Activated CD4-positive, alpha-beta memory T cell treated with anti-CD3 and anti-CD28 coated beads, Interleukin-2, amount 10 ng/mL, durations not matched to agents 7 days and 5 days (primary cell): ENCODE results near the gene ITM2B. TPM values are rescaled to one million over a fixed set of nuclear protein-coding genes. Genes with fewer than 3 reads are reported as not detected.
"Not testable (repeated sequence)": the region's sequence is repeated elsewhere in the genome, so short reads cannot be mapped to it uniquely, and the experiment has no call there.

Experiments used
- CTCF ChIA-PET: fragments of 350-600 bp; sonication (Branson Sonifier 250); formaldehyde crosslinking; loops from one replicate; lab custom pipeline; 2021; ENCODE audit warnings: antibody characterized with exemption, inconsistent platforms; lab: Charles Lee
- POLR2A ChIA-PET: fragments of 350-600 bp; sonication (Branson Sonifier 250); formaldehyde crosslinking; loops from one replicate; lab custom pipeline; 2021; ENCODE audit warnings: antibody characterized with exemption; lab: Charles Lee
- DNase-seq: peaks from one replicate; pipeline ENCODE4 v3.0.0-alpha.2; 2020
- H3K27ac Mint-ChIP-seq: one replicate; pipeline ENCODE4 v1.8.0; 2021; ENCODE audit warnings: mild to moderate bottlenecking, mixed read lengths
- H3K27me3 Mint-ChIP-seq: one replicate; pipeline ENCODE4 v1.8.0; 2021; ENCODE audit warnings: mixed read lengths
- H3K36me3 Mint-ChIP-seq: one replicate; pipeline ENCODE4 v1.8.0; 2021; ENCODE audit warnings: low read depth, mixed read lengths
- H3K4me1 Mint-ChIP-seq: one replicate; pipeline ENCODE4 v1.8.0; 2021; ENCODE audit warnings: mixed read lengths
- H3K4me3 Mint-ChIP-seq: one replicate; pipeline ENCODE4 v1.8.0; 2021; ENCODE audit warnings: mild to moderate bottlenecking, mixed read lengths
- H3K9me3 Mint-ChIP-seq: one replicate; pipeline ENCODE4 v1.8.0; 2021; ENCODE audit warnings: mixed read lengths
- total RNA-seq, 2 experiments: library from RNA; stranded (reverse); gene quantifications; one replicate each; pipeline ENCODE4 v1.2.3, GENCODE V29; 2021

Gene ITM2B
- total RNA-seq, 2 experiments from 2014 or later = 226 to 227 TPM

DNA sequence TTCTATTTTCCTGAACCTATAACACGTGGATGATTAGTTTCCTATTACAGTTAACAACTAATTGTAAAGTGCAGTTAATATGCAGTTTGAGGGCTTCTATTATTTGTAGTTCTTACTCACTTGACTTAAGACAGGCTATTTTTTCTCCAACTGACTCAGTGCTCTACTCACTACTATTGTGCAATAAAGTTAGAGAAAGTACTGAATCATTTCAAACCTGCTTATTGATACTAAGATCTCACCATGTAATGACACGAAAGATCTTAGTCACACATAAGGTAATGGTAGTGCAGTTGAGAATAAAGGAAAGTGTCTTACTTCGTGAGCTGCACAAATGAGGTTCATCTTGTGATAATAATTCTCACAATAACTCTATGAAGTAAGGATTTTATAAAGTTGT, 22.8 kb upstream of the ITM2B start:
- ChIA-PET POLR2A (interaction anchor here (0.7 kb wide), 1 partner anchor 11 kb away, joined by 5 read pairs; no protein-coding TSS in a partner anchor), CTCF (no interaction called here)
- H3K9me3 Mint-ChIP-seq = peaks cover 8% of the 10 kb centered on the region

GRCh38 chr13:48214519-48215121, 18.4 kb upstream of the ITM2B start:
- Mint-ChIP-seq H3K9me3 (peaks cover 12% of the 10 kb centered on the region), H3K4me3 (no peak overlapping the region), H3K4me1 (peaks cover 16% of the 10 kb centered on the region), H3K27ac (no peak overlapping the region), H3K27me3 (peaks cover 32% of the 10 kb centered on the region), H3K36me3 (peaks cover 12% of the 10 kb centered on the region)
- ChIA-PET CTCF (no interaction called here), POLR2A (no interaction called here)
- DNase-seq = peak; percentile 39

More for the DNA sequence above, 22.8 kb upstream of the ITM2B start:
- Mint-ChIP-seq H3K27me3 (peaks cover 42% of the 10 kb centered on the region), H3K4me3 (no peak overlapping the region), H3K27ac (no peak overlapping the region), H3K4me1 (peaks cover 15% of the 10 kb centered on the region), H3K36me3 (peaks cover 6% of the 10 kb centered on the region)
- no peak for DNase-seq

DNA sequence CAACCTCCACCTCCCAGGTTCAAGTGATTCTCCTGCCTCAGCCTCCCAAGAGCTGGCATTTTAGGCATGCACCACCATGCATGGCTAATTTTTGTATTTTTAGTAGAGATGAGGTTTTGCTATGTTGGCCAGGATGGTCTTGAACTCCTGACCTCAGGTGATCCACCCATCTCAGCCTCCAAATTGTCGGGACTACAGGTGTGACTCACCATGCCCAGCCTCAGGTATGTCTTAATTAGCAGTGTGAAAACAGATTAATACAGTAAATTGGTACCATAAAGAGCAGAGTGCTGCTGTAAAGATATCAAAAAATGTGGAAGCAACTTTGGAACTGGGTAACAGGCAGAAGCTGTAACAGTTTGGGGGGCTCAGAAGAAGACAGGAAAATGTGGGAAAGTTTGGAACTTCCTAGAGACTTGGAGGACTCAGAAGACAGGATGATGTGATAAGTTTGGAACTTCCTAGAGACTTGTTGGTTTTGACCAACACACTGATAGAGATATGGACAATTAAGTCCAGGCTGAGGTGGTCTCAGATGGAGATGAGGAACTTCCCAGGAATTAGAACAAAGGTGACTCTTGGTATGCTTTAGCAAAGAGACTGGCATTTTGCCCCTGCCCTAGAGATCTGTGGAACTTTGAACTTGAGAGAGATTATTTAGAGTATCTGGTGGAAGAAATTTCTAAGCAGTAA, 17.3 kb upstream of the ITM2B start:
- H3K27ac Mint-ChIP-seq, CTCF ChIA-PET, POLR2A ChIA-PET, H3K4me3 Mint-ChIP-seq, DNase-seq: not testable (repeated sequence)
- Mint-ChIP-seq H3K4me1 (peaks cover 20% of the 10 kb centered on the region), H3K9me3 (peaks cover 12% of the 10 kb centered on the region), H3K27me3 (peaks cover 36% of the 10 kb centered on the region), H3K36me3 (peaks cover 18% of the 10 kb centered on the region)

- peaks cover 12% of the 10 kb centered on the region for H3K9me3 Mint-ChIP-seq
- H3K27me3 Mint-ChIP-seq = peaks cover 36% of the 10 kb centered on the region
- peaks cover 26% of the 10 kb centered on the region for H3K4me1 Mint-ChIP-seq
- no peak overlapping the region for H3K4me3 Mint-ChIP-seq
- ChIA-PET POLR2A (no interaction called here), CTCF (no interaction called here)
- DNase-seq = no peak
- H3K27ac Mint-ChIP-seq = no peak overlapping the region
- peaks cover 18% of the 10 kb centered on the region for H3K36me3 Mint-ChIP-seq
Measured at GRCh38 chr13:48216204-48216711, 16.7 kb upstream of the ITM2B start.

DNA sequence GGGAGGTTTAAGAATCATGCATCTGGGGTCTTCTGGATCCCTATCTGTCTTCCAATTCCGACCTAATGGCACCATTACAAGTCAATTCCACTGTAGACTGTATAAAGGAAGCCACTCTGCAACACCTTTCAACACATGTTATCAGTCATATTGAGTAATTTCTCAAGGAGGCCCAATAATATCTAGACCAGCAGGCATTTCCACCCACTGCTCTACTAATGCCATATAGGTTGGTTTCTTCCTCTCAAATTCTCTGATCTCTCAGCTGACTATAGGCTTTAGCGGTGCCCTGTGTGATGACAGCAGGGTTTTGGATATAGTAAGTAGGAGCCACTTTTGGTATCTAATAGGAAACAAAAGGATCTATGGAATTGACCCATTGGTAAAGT, 12.4 kb upstream of the ITM2B start:
- no peak for DNase-seq
- ChIA-PET CTCF (interaction anchor here (0.9 to 2.7 kb wide), 4 partner anchors 12 to 182 kb away, joined by 3 to 16 read pairs (median 5); partner anchors contain the start of genes ITM2B and NUDT15), POLR2A (interaction anchor here (1.0 to 3.1 kb wide), 11 partner anchors 10 to 183 kb away, joined by 3 to 46 read pairs (median 6); partner anchors contain the start of genes ITM2B, NUDT15 and RB1)
- Mint-ChIP-seq H3K36me3 (peaks cover 21% of the 10 kb centered on the region), H3K4me1 (peaks cover 34% of the 10 kb centered on the region), H3K9me3 (peaks cover 12% of the 10 kb centered on the region), H3K27ac (peak overlapping the region; percentile 70), H3K27me3 (peaks cover 30% of the 10 kb centered on the region), H3K4me3 (peak overlapping the region; percentile 41)

DNA sequence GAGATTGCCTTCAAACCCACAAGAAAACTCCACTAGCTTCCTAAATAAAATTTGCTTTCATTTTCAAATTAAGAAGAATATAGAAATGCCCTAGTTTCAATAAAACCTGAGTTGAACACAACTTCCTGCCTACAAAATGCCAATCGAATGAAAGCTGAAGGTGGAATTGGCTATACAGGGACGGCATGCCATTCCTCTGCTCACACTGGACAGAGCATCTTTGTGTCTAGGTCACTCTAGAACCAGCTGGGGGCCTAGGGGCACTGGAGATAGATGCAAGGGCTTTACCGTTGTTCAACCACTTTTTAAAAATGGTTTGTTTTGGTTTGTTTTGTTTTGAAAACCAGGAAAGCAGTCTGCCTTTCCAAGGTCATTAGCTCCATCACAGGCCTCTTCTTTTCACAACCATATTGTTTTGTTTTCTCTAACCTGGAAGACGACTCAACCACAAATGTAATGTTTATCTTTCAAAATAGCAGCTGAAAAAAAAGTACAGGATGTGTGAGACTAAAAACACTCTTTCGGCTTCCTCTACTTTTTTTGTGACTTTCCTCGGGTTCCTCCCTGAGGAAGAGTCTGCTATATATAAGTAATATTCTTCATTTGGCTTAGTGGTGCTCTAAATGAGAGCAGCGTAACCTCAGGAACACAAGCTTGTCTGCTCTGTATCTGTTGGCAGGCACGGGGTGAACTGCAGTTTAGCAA, 11.9 kb upstream of the ITM2B start:
- peak overlapping the region; percentile 41 for H3K4me3 Mint-ChIP-seq
- H3K27me3 Mint-ChIP-seq = peaks cover 28% of the 10 kb centered on the region
- H3K4me1 Mint-ChIP-seq = peaks cover 34% of the 10 kb centered on the region
- peaks cover 16% of the 10 kb centered on the region for H3K36me3 Mint-ChIP-seq
- POLR2A ChIA-PET = interaction anchor here (1.0 to 3.1 kb wide), 11 partner anchors 11 to 183 kb away, joined by 3 to 46 read pairs (median 6); partner anchors contain the start of genes ITM2B, NUDT15 and RB1
- H3K9me3 Mint-ChIP-seq = peaks cover 9% of the 10 kb centered on the region
- CTCF ChIA-PET = interaction anchor here (0.9 to 2.7 kb wide), 5 partner anchors 12 to 548 kb away, joined by 3 to 16 read pairs (median 4); partner anchors contain the start of genes ITM2B and NUDT15
- DNase-seq = no peak
- H3K27ac Mint-ChIP-seq = peak overlapping the region; percentile 70

DNA sequence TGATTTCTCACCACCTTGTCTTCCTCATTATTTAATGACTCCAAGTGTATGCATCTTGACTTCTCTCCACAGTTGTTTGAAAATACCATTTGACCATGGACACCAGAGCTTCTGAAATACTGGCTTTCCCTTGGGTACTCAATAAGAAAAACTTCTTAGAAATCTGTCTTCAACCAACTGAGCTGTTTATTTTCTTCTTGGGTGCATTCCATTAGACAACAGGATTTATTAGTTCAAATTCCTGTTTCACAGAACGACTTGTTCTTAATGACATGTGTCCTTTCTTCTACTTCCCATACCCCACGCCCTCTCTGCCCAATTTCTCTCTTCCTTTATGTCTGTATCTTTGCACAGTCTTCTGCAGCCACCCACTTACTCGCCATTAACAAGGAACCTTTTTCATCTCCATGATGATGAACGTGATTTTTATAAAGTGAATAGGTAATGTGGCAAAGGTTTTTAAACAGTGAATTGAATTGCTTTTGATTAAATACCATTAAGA, 11.3 kb upstream of the ITM2B start:
- ChIA-PET POLR2A (interaction anchor here (1.0 to 3.1 kb wide), 10 partner anchors 11 to 184 kb away, joined by 3 to 46 read pairs (median 6); partner anchors contain the start of genes ITM2B, NUDT15 and RB1), CTCF (interaction anchor here (1.0 to 2.7 kb wide), 4 partner anchors 11 to 547 kb away, joined by 3 to 16 read pairs (median 4); partner anchors contain the start of gene ITM2B)
- H3K4me1 Mint-ChIP-seq = peaks cover 34% of the 10 kb centered on the region
- no peak for DNase-seq
- peak overlapping the region; percentile 70 for H3K27ac Mint-ChIP-seq
- peak overlapping the region; percentile 41 for H3K4me3 Mint-ChIP-seq
- peaks cover 7% of the 10 kb centered on the region for H3K9me3 Mint-ChIP-seq
- peaks cover 33% of the 10 kb centered on the region for H3K27me3 Mint-ChIP-seq
- peaks cover 14% of the 10 kb centered on the region for H3K36me3 Mint-ChIP-seq

GRCh38 chr13:48222358-48223301, 10.4 kb upstream of the ITM2B start:
- DNase-seq = no peak
- H3K4me1 Mint-ChIP-seq = peaks cover 34% of the 10 kb centered on the region
- H3K36me3 Mint-ChIP-seq = peaks cover 10% of the 10 kb centered on the region
- H3K27ac Mint-ChIP-seq = no peak overlapping the region
- ChIA-PET POLR2A (interaction anchor here (1.0 to 3.1 kb wide), 5 partner anchors 10 to 36 kb away, joined by 3 to 46 read pairs (median 8); partner anchors contain the start of gene ITM2B), CTCF (interaction anchor here (1.0 to 2.7 kb wide), 3 partner anchors 10 to 546 kb away, joined by 3 to 16 read pairs (median 3); partner anchors contain the start of gene ITM2B)
- H3K9me3 Mint-ChIP-seq = peaks cover under 1% of the 10 kb centered on the region
- peak overlapping the region; percentile 30 for H3K4me3 Mint-ChIP-seq
- peaks cover 36% of the 10 kb centered on the region for H3K27me3 Mint-ChIP-seq

DNA sequence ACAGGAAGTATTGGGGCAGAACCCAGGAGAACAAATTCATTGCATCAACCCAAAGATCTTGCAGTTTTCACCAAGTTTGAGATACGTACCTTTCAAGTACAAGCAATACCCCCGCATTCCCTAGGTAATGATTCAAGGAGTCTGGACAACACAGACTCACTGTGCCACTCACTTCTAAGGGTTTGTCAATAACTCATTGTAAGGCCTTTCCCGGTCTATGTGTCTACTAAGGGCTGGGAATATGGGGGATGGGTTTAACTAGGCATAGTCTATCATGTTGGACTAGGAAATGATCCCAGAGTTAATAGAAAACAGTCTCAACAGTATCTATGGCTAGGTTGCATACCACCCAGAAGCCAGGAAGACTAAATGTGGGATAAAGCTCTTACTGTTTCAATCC, 8.3 kb upstream of the ITM2B start:
- peaks cover 32% of the 10 kb centered on the region for H3K4me1 Mint-ChIP-seq
- ChIA-PET POLR2A (no interaction called here), CTCF (interaction anchor here (0.6 kb wide), 1 partner anchor 50 kb away, joined by 3 read pairs; no protein-coding TSS in a partner anchor)
- no peak overlapping the region for H3K4me3 Mint-ChIP-seq
- no peaks in the 10 kb centered on the region for H3K9me3 Mint-ChIP-seq
- no peak for DNase-seq
- H3K36me3 Mint-ChIP-seq = peaks cover 8% of the 10 kb centered on the region
- H3K27me3 Mint-ChIP-seq = peaks cover 47% of the 10 kb centered on the region
- no peak overlapping the region for H3K27ac Mint-ChIP-seq

GRCh38 chr13:48230541-48230940, 2.5 kb upstream of the ITM2B start:
- H3K4me3 Mint-ChIP-seq = no peak overlapping the region
- no peak for DNase-seq
- no peak overlapping the region for H3K27ac Mint-ChIP-seq
- peaks cover 21% of the 10 kb centered on the region for H3K4me1 Mint-ChIP-seq
- H3K9me3 Mint-ChIP-seq = no peaks in the 10 kb centered on the region
- H3K27me3 Mint-ChIP-seq = peaks cover 48% of the 10 kb centered on the region
- H3K36me3 Mint-ChIP-seq = peaks cover 12% of the 10 kb centered on the region
- ChIA-PET CTCF (interaction anchor here (0.6 kb wide), 1 partner anchor 11 kb away, joined by 3 read pairs; no protein-coding TSS in a partner anchor), POLR2A (no interaction called here)

DNA sequence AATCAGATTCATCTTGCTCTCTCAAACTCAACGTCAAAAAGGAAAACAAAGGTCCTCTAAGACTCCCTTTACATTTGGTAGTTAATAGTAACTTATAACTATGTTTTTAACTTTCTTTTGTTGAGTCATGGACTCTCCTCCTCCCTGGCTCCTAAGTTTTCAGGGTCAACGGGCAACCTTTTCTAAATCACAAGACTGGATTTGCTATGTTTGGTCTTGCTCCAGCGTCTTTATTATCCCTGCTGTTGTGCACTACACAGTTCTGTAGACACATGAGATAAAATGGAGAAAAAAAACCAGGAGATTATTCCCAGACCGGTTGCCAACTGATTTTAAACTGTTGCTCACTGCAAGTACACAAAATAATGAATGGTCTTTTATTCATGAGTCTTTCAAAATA, 1.9 kb upstream of the ITM2B start:
- POLR2A ChIA-PET = no interaction called here
- no peak for DNase-seq
- Mint-ChIP-seq H3K4me1 (peaks cover 27% of the 10 kb centered on the region), H3K36me3 (peaks cover 18% of the 10 kb centered on the region), H3K27ac (no peak overlapping the region), H3K27me3 (peaks cover 50% of the 10 kb centered on the region), H3K9me3 (no peaks in the 10 kb centered on the region), H3K4me3 (no peak overlapping the region)
- CTCF ChIA-PET = no interaction called here
